Activated CD4-positive, alpha-beta T cell treated with anti-CD3 and anti-CD28 coated beads for 36 hours (primary cell): Measurements from ENCODE around the gene DNAJC18. TPM values are rescaled to one million over a fixed set of nuclear protein-coding genes. Genes with fewer than 3 reads are reported as not detected.

Source experiments
- ATAC-seq: fragments of 200-7000 bp; cut with Tn5 transposase; one replicate; pipeline ENCODE4 v1.10.0; 2021; ENCODE audit warnings: mild to moderate bottlenecking, moderate library complexity
- CTCF ChIA-PET: fragments of 350-600 bp; sonication (Branson Sonifier 250); formaldehyde crosslinking; loops from one replicate; lab custom pipeline; 2021; ENCODE audit warnings: antibody characterized with exemption; lab: Charles Lee
- POLR2A ChIA-PET: fragments of 350-600 bp; sonication (Branson Sonifier 250); formaldehyde crosslinking; loops from one replicate; lab custom pipeline; 2021; ENCODE audit warnings: antibody characterized with exemption, inconsistent platforms; lab: Charles Lee
- DNase-seq: peaks from one replicate; pipeline ENCODE4 v3.0.0-alpha.2; 2020
- H3K27ac Mint-ChIP-seq: one replicate; pipeline ENCODE4 v1.8.0; 2021; ENCODE audit warnings: mixed read lengths
- H3K27me3 Mint-ChIP-seq: one replicate; pipeline ENCODE4 v1.8.0; 2021; ENCODE audit warnings: mixed read lengths
- H3K36me3 Mint-ChIP-seq: one replicate; pipeline ENCODE4 v1.8.0; 2021; ENCODE audit warnings: low read depth, mixed read lengths
- H3K4me1 Mint-ChIP-seq: one replicate; pipeline ENCODE4 v1.8.0; 2021; ENCODE audit warnings: mixed read lengths
- H3K4me3 Mint-ChIP-seq: one replicate; pipeline ENCODE4 v1.8.0; 2021; ENCODE audit warnings: mild to moderate bottlenecking, moderate library complexity, mixed read lengths
- H3K9me3 Mint-ChIP-seq: one replicate; pipeline ENCODE4 v1.8.0; 2021; ENCODE audit warnings: low read depth, mixed read lengths
- intact Hi-C, 2 experiments: fragments of 100-400 bp; cut with DNase I in 1 of 2; cut with micrococcal nuclease in 1 of 2; formaldehyde crosslinking; loops; one replicate each; pipeline versions ENCODE4 v1.14.2 to v1.15.1; 2022 to 2024; cut with DNase I, micrococcal nuclease
- total RNA-seq, 2 experiments: library from RNA; stranded (reverse); gene quantifications; one replicate each; pipeline ENCODE4 v1.2.3, GENCODE V29; 2021

The DNAJC18 gene
- total RNA-seq, 2 experiments from 2014 or later, result 33.1 to 35.6 TPM

- ChIA-PET POLR2A (no interaction called here), CTCF (interaction anchor here (0.6 to 1.6 kb wide), 5 partner anchors 8 to 227 kb away, joined by 3 to 4 read pairs (median 4); no protein-coding TSS in a partner anchor)
- Mint-ChIP-seq H3K4me1 (peaks cover 28% of the 10 kb centered on the region), H3K27me3 (no peaks in the 10 kb centered on the region), H3K9me3 (no peaks in the 10 kb centered on the region), H3K4me3 (no peak overlapping the region), H3K27ac (peak overlapping the region; percentile 44), H3K36me3 (peaks cover 6% of the 10 kb centered on the region)
- intact Hi-C loops, result no loop called here
- no peak for DNase-seq
- ATAC-seq, result no peak
Measured at GRCh38 chr5:139406963-139407362, 32.4 kb downstream of the DNAJC18 start.

GRCh38 chr5:139404484-139404840 lies 34.9 kb downstream of the DNAJC18 start:
- Mint-ChIP-seq H3K4me3 (peak overlapping the region; percentile 79), H3K36me3 (peaks cover 2% of the 10 kb centered on the region), H3K27me3 (no peaks in the 10 kb centered on the region), H3K4me1 (peaks cover 32% of the 10 kb centered on the region), H3K9me3 (no peaks in the 10 kb centered on the region), H3K27ac (peak overlapping the region; percentile 99)
- POLR2A ChIA-PET, result interaction anchor here (0.7 to 1.0 kb wide), 3 partner anchors 12 to 157 kb away, joined by 3 read pairs; partner anchors contain the start of genes PAIP2 and UBE2D2
- DNase-seq, result no peak
- intact Hi-C loops, result loop anchor here (1.0 to 5.0 kb wide), 12 partner anchors 10 to 940 kb away; partner anchors contain the start of genes UBE2D2 (in 2 of the 2), DNAJC18 (in 1 of the 2), HSPA9 (in 1 of the 2) and MATR3 (in 1 of the 2)
- no peak for ATAC-seq
- CTCF ChIA-PET, result interaction anchor here (0.9 to 3.7 kb wide), 6 partner anchors 10 to 362 kb away, joined by 3 to 26 read pairs (median 4); partner anchors contain the start of gene MZB1

- peaks cover 37% of the 10 kb centered on the region for H3K4me1 Mint-ChIP-seq
- no peaks in the 10 kb centered on the region for H3K27me3 Mint-ChIP-seq
- H3K9me3 Mint-ChIP-seq, result no peaks in the 10 kb centered on the region
- ChIA-PET POLR2A (interaction anchor here (0.5 to 1.0 kb wide), 7 partner anchors 10 to 991 kb away, joined by 3 to 4 read pairs (median 3); partner anchors contain the start of genes PAIP2 and UBE2D2), CTCF (interaction anchor here (0.6 to 3.7 kb wide), 10 partner anchors 11 to 362 kb away, joined by 3 to 26 read pairs (median 4); partner anchors contain the start of gene MZB1)
- peak within 1 kb of the TSS; percentile 79 for H3K4me3 Mint-ChIP-seq
- peak within 1 kb of the TSS; percentile 99 for H3K27ac Mint-ChIP-seq
- intact Hi-C loops, result loop anchor here (1.0 to 5.0 kb wide), 15 partner anchors 10 to 940 kb away; partner anchors contain the start of genes UBE2D2 (in 2 of the 2), DNAJC18 (in 1 of the 2), HSPA9 (in 1 of the 2) and MATR3 (in 1 of the 2)
- DNase-seq (peak; percentile 100), ATAC-seq (peak; percentile 93)
- peaks cover 2% of the 10 kb centered on the region for H3K36me3 Mint-ChIP-seq
Measured at GRCh38 chr5:139403787-139404483, 35.4 kb downstream of the DNAJC18 start, which contains the start of gene SPATA24. TSS of gene SPATA24 (minus strand) at chr5:139404089. CDS start at chr5:139404060, 29 bp downstream.

GRCh38 chr5:139403418-139403786 lies 35.9 kb downstream of the DNAJC18 start:
- H3K36me3 Mint-ChIP-seq, result peaks cover 2% of the 10 kb centered on the region
- DNase-seq (no peak), ATAC-seq (no peak)
- no peaks in the 10 kb centered on the region for H3K9me3 Mint-ChIP-seq
- peak overlapping the region; percentile 99 for H3K27ac Mint-ChIP-seq
- no peaks in the 10 kb centered on the region for H3K27me3 Mint-ChIP-seq
- ChIA-PET CTCF (interaction anchor here (0.6 to 3.7 kb wide), 10 partner anchors 11 to 363 kb away, joined by 3 to 26 read pairs (median 4); partner anchors contain the start of genes MZB1 and PAIP2), POLR2A (interaction anchor here (0.5 to 1.0 kb wide), 5 partner anchors 10 to 990 kb away, joined by 3 to 4 read pairs (median 3); partner anchors contain the start of gene PAIP2)
- H3K4me1 Mint-ChIP-seq, result peaks cover 37% of the 10 kb centered on the region
- intact Hi-C loops, result loop anchor here (1.0 to 5.0 kb wide), 5 partner anchors 44 to 205 kb away; partner anchors contain the start of genes MATR3 (in 1 of the 2), SIL1 (in 1 of the 2) and STING1 (in 1 of the 2)
- H3K4me3 Mint-ChIP-seq, result peak overlapping the region; percentile 79

GRCh38 chr5:139402561-139403158 lies 36.7 kb downstream of the DNAJC18 start:
- DNase-seq, result peak; percentile 47
- H3K36me3 Mint-ChIP-seq, result peaks cover 2% of the 10 kb centered on the region

GRCh38 chr5:139401546-139401945 lies 37.8 kb downstream of the DNAJC18 start:
- CTCF ChIA-PET, result interaction anchor here (0.5 to 3.7 kb wide), 4 partner anchors 10 to 1154 kb away, joined by 3 to 26 read pairs (median 9); partner anchors contain the start of gene MZB1
- no peak overlapping the region for H3K27ac Mint-ChIP-seq
- H3K36me3 Mint-ChIP-seq, result peaks cover 3% of the 10 kb centered on the region
- intact Hi-C loops, result loop anchor here in 1 of 2 experiments (5.0 kb wide), 2 partner anchors 46 to 109 kb away; partner anchors contain the start of gene MATR3
- no peaks in the 10 kb centered on the region for H3K9me3 Mint-ChIP-seq
- DNase-seq (no peak), ATAC-seq (no peak)
- no peak overlapping the region for H3K4me3 Mint-ChIP-seq
- no peaks in the 10 kb centered on the region for H3K27me3 Mint-ChIP-seq
- POLR2A ChIA-PET, result no interaction called here
- H3K4me1 Mint-ChIP-seq, result peaks cover 36% of the 10 kb centered on the region

More at GRCh38 chr5:139402561-139403158, 36.7 kb downstream of the DNAJC18 start:
- no peak for ATAC-seq
- peaks cover 37% of the 10 kb centered on the region for H3K4me1 Mint-ChIP-seq
- peak overlapping the region; percentile 99 for H3K27ac Mint-ChIP-seq
- no peaks in the 10 kb centered on the region for H3K27me3 Mint-ChIP-seq
- CTCF ChIA-PET, result interaction anchor here (0.7 to 3.7 kb wide), 8 partner anchors 11 to 151 kb away, joined by 3 to 26 read pairs (median 6); partner anchors contain the start of genes MZB1 and PAIP2
- POLR2A ChIA-PET, result no interaction called here
- H3K4me3 Mint-ChIP-seq, result peak overlapping the region; percentile 79
- H3K9me3 Mint-ChIP-seq, result no peaks in the 10 kb centered on the region
- intact Hi-C loops, result loop anchor here (1.0 to 5.0 kb wide), 5 partner anchors 45 to 204 kb away; partner anchors contain the start of genes MATR3 (in 1 of the 2), SIL1 (in 1 of the 2) and STING1 (in 1 of the 2)

GRCh38 chr5:139399501-139400121 lies 39.7 kb downstream of the DNAJC18 start:
- Mint-ChIP-seq H3K4me1 (peaks cover 32% of the 10 kb centered on the region), H3K27ac (peak overlapping the region; percentile 5), H3K36me3 (peaks cover 9% of the 10 kb centered on the region), H3K27me3 (no peaks in the 10 kb centered on the region), H3K4me3 (no peak overlapping the region), H3K9me3 (no peaks in the 10 kb centered on the region)
- DNase-seq (no peak), ATAC-seq (no peak)
- intact Hi-C loops, result loop anchor here (5.0 to 10.0 kb wide), 4 partner anchors 48 to 745 kb away; partner anchors contain the start of genes MATR3 (in 1 of the 2) and SIL1 (in 1 of the 2)
- CTCF ChIA-PET, result interaction anchor here (0.6 to 0.7 kb wide), 3 partner anchors 8 to 107 kb away, joined by 3 read pairs; no protein-coding TSS in a partner anchor
- POLR2A ChIA-PET, result no interaction called here

GRCh38 chr5:139397921-139398320 lies 41.4 kb downstream of the DNAJC18 start:
- Mint-ChIP-seq H3K36me3 (peaks cover 9% of the 10 kb centered on the region), H3K27me3 (no peaks in the 10 kb centered on the region), H3K9me3 (no peaks in the 10 kb centered on the region), H3K4me3 (no peak overlapping the region), H3K27ac (no peak overlapping the region), H3K4me1 (peaks cover 22% of the 10 kb centered on the region)
- DNase-seq (no peak), ATAC-seq (no peak)
- intact Hi-C loops, result loop anchor here (10.0 kb wide), 2 partner anchors 203 to 743 kb away; partner anchors contain the start of gene SIL1 (in 1 of the 2)
- ChIA-PET POLR2A (no interaction called here), CTCF (interaction anchor here (0.7 to 0.8 kb wide), 2 partner anchors 86 to 746 kb away, joined by 3 read pairs; no protein-coding TSS in a partner anchor)

GRCh38 chr5:139396691-139397090 lies 42.6 kb downstream of the DNAJC18 start:
- ChIA-PET CTCF (interaction anchor here (0.7 to 2.0 kb wide), 3 partner anchors 15 to 212 kb away, joined by 3 to 4 read pairs (median 3); no protein-coding TSS in a partner anchor), POLR2A (no interaction called here)
- Mint-ChIP-seq H3K36me3 (peaks cover 11% of the 10 kb centered on the region), H3K4me1 (peaks cover 19% of the 10 kb centered on the region), H3K27ac (no peak overlapping the region), H3K4me3 (no peak overlapping the region), H3K9me3 (no peaks in the 10 kb centered on the region), H3K27me3 (no peaks in the 10 kb centered on the region)
- intact Hi-C loops, result loop anchor here (10.0 kb wide), 2 partner anchors 202 to 742 kb away; partner anchors contain the start of gene SIL1 (in 1 of the 2)
- DNase-seq (no peak), ATAC-seq (no peak)
